K562 (cell line): ENCODE measurements around the gene CMTM4. TPM values are rescaled to one million over a fixed set of nuclear protein-coding genes. Genes with fewer than 3 reads are reported as not detected.
A peak's percentile ranks its signal among the peaks of the same experiment; 100 is the strongest.

Experiments used
- DMBX1 ChIP-seq: fragments of 250-450 bp; sonication (Bioruptor Pico); IDR thresholded peaks from 2 replicates; pipeline ENCODE4 v1.8.0; 2022; ENCODE audit warnings: inconsistent platforms, mild to moderate bottlenecking, moderate library complexity, borderline replicate concordance
- ELF4 ChIP-seq: fragments of 450-650 bp; formaldehyde crosslinking; IDR thresholded peaks from 2 replicates; pipeline ENCODE4 v1.4.0; 2022; ENCODE audit warnings: missing genetic modification characterization
- ETV5 ChIP-seq: sonication (generic); formaldehyde crosslinking; IDR thresholded peaks from 2 replicates; pipeline ENCODE4 v1.4.0; 2020; ENCODE audit warnings: low read depth, mild to moderate bottlenecking, missing genetic modification reagents
- GABPB1 ChIP-seq: sonication (generic); formaldehyde crosslinking; IDR thresholded peaks from 2 replicates; pipeline ENCODE4 v1.8.0; 2022; ENCODE audit warnings: mild to moderate bottlenecking, missing genetic modification reagents
- HBP1 ChIP-seq: fragments of 450-650 bp; formaldehyde crosslinking; IDR thresholded peaks from 2 replicates; pipeline ENCODE4 v1.4.0; 2022; ENCODE audit warnings: missing genetic modification characterization
- HEY1 ChIP-seq: fragments of 250-450 bp; sonication (Bioruptor Pico); IDR thresholded peaks from 2 replicates; pipeline ENCODE4 v1.5.0; 2020; ENCODE audit warnings: mild to moderate bottlenecking, moderate library complexity, borderline replicate concordance
- L3MBTL2 ChIP-seq: fragments of 450-650 bp; IDR thresholded peaks from 2 replicates; pipeline ENCODE4 v1.6.1; 2016; ENCODE audit warnings: mild to moderate bottlenecking, moderate library complexity
- MBD2 ChIP-seq: sonication (generic); IDR thresholded peaks from 2 replicates; pipeline ENCODE4 v1.6.1; 2016; ENCODE audit warnings: low read depth, borderline replicate concordance
- MED1 ChIP-seq: sonication (generic); formaldehyde crosslinking; IDR thresholded peaks from 2 replicates; pipeline ENCODE4 v1.8.1; 2023; ENCODE audit warnings: missing genetic modification reagents, borderline replicate concordance
- NEUROD1 ChIP-seq: fragments of 150-350 bp; IDR thresholded peaks from 2 replicates; pipeline ENCODE4 v1.6.1; 2014; ENCODE audit warnings: borderline replicate concordance, low read length, low read depth; ENCODE audit not compliant: partially characterized antibody
- NR2F6 ChIP-seq: fragments of 450-650 bp; formaldehyde crosslinking; IDR thresholded peaks from 2 replicates; pipeline ENCODE4 v1.4.0; 2020; ENCODE audit warnings: mild to moderate bottlenecking
- RBM39 ChIP-seq: fragments of 200-400 bp; formaldehyde crosslinking; optimal IDR thresholded peaks from 2 replicates; pipeline ENCODE3; 2018; ENCODE audit warnings: low read depth, low read length
- SMARCC2 ChIP-seq: fragments of 450-650 bp; IDR thresholded peaks from 2 replicates; pipeline ENCODE4 v1.6.1; 2017; ENCODE audit warnings: antibody characterized with exemption, moderate library complexity, mild to moderate bottlenecking, low read depth
- SMARCE1 ChIP-seq: fragments of 450-650 bp; IDR thresholded peaks from 2 replicates; pipeline ENCODE4 v1.7.1; 2016; ENCODE audit warnings: mild to moderate bottlenecking
- SP2 ChIP-seq: IDR thresholded peaks from 2 replicates; pipeline ENCODE4 v1.6.1; 2011; ENCODE audit warnings: mild to moderate bottlenecking, low read depth, low read length, moderate library complexity; ENCODE audit not compliant: poor library complexity, severe bottlenecking; ENCODE audit errors: extremely low read depth
- SRSF9 ChIP-seq: fragments of 200-400 bp; formaldehyde crosslinking; IDR thresholded peaks from 2 replicates; pipeline ENCODE4 v1.6.1; 2017; ENCODE audit warnings: low read depth, low read length, borderline replicate concordance
- ZNF165 ChIP-seq: fragments of 250-450 bp; sonication (Bioruptor Pico); IDR thresholded peaks from 2 replicates; pipeline ENCODE4 v1.4.0; 2020; ENCODE audit warnings: borderline replicate concordance
- ZNF583 ChIP-seq: fragments of 250-450 bp; sonication (Bioruptor Pico); IDR thresholded peaks from 2 replicates; pipeline ENCODE4 v1.4.0; 2020
- ZNF696 ChIP-seq: fragments of 250-450 bp; sonication (Bioruptor Pico); conservative IDR thresholded peaks from 2 replicates; pipeline ENCODE4 v1.4.0; 2020; ENCODE audit warnings: mild to moderate bottlenecking, moderate library complexity
- polyA plus RNA-seq, 8 experiments: library from polyadenylated mRNA; depleted of rRNA in 4 of 8; stranded (reverse) in 5 of 8; unstranded in 3 of 8; fragments of >200 nt; fragmentation: Nextera tagmentation in 2 of 8; fragmentation: Illumina TruSeq in 1 of 8; extraction: Ambion mirVana in 2 of 8; extraction: Trizol in 1 of 8; gene quantifications; 2 replicates each; pipeline versions ENCODE4 v1.2.1 to v1.2.3, GENCODE V29; 2011 to 2014; ENCODE audit warnings: inconsistent platforms in 1 of 8, missing spikeins in 1 of 8
- total RNA-seq, 7 experiments: library from RNA; depleted of rRNA in 6 of 7; stranded (reverse); fragments of >200 nt in 6 of 7; fragmentation: Illumina TruSeq in 2 of 7; extraction: Trizol in 2 of 7; gene quantifications; 2 replicates each; pipeline versions ENCODE4 v1.2.1 to v1.2.3, GENCODE V29; 2011 to 2021; ENCODE audit warnings: low replicate concordance in 1 of 7
- TF ChIP-seq, protein P1 (sequence below): fragments of 250-450 bp; sonication (Bioruptor Pico); IDR thresholded peaks from 2 replicates; pipeline ENCODE4 v1.5.0; 2021; ENCODE audit warnings: mild to moderate bottlenecking, borderline replicate concordance
- TF ChIP-seq, protein P2 (sequence below), 2 experiments: IDR thresholded peaks; 2 replicates each; pipeline ENCODE4 v1.6.1; 2011; ENCODE audit warnings: borderline replicate concordance in 1 of 2, control low read depth in 1 of 2, low read depth in 1 of 2, low read length in 1 of 2, mild to moderate bottlenecking in 1 of 2, mixed read lengths in 1 of 2, moderate library complexity in 1 of 2; ENCODE audit not compliant: insufficient read depth in 1 of 2, insufficient read length in 1 of 2, poor library complexity in 1 of 2, severe bottlenecking in 1 of 2; ENCODE audit errors: extremely low read depth in 1 of 2
- TF ChIP-seq, protein P3 (sequence below): fragments of 250-450 bp; sonication (Bioruptor Pico); IDR thresholded peaks from 2 replicates; pipeline ENCODE4 v1.8.0; 2022; ENCODE audit warnings: inconsistent platforms, mild to moderate bottlenecking, moderate library complexity, borderline replicate concordance

CMTM4 gene
- total and polyA plus RNA-seq, 9 of the 15 experiments (the other 6 are each of a cell fraction or from before 2014, with no cell fraction given), result 2.0 to 21.3 (median 12.5) TPM

- TF ChIP-seq SRSF9, result no peak
- TF ChIP-seq ZNF696 (CRISPR knock-in tag), result no peak
- peak; percentile 48 for TF ChIP-seq NEUROD1
- TF ChIP-seq, protein P1, sequence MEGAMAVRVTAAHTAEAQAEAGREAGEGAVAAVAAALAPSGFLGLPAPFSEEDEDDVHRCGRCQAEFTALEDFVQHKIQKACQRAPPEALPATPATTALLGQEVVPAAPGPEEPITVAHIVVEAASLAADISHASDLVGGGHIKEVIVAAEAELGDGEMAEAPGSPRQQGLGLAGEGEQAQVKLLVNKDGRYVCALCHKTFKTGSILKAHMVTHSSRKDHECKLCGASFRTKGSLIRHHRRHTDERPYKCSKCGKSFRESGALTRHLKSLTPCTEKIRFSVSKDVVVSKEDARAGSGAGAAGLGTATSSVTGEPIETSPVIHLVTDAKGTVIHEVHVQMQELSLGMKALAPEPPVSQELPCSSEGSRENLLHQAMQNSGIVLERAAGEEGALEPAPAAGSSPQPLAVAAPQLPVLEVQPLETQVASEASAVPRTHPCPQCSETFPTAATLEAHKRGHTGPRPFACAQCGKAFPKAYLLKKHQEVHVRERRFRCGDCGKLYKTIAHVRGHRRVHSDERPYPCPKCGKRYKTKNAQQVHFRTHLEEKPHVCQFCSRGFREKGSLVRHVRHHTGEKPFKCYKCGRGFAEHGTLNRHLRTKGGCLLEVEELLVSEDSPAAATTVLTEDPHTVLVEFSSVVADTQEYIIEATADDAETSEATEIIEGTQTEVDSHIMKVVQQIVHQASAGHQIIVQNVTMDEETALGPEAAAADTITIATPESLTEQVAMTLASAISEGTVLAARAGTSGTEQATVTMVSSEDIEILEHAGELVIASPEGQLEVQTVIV (CRISPR knock-in tag), result no peak
- TF ChIP-seq SP2, result no peak
- TF ChIP-seq HEY1, result no peak
- TF ChIP-seq, protein P2, sequence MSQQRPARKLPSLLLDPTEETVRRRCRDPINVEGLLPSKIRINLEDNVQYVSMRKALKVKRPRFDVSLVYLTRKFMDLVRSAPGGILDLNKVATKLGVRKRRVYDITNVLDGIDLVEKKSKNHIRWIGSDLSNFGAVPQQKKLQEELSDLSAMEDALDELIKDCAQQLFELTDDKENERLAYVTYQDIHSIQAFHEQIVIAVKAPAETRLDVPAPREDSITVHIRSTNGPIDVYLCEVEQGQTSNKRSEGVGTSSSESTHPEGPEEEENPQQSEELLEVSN (IDR thresholded peaks at IDR 0.05; ENCODE audit: borderline replicate concordance in 1 of 2, extremely low read depth in 1 of 2, insufficient read depth in 1 of 2, insufficient read length in 1 of 2, low read depth in 1 of 2, low read length in 1 of 2, poor library complexity in 1 of 2, severe bottlenecking in 1 of 2), result peak in 1 of 2 experiments; percentile 38
- no peak for TF ChIP-seq HBP1
- no peak for TF ChIP-seq MBD2
- TF ChIP-seq SMARCE1, result peak; percentile 78
- no peak for TF ChIP-seq GABPB1 (CRISPR knock-in tag)
- no peak for TF ChIP-seq ZNF583 (CRISPR knock-in tag)
- TF ChIP-seq, protein P3, sequence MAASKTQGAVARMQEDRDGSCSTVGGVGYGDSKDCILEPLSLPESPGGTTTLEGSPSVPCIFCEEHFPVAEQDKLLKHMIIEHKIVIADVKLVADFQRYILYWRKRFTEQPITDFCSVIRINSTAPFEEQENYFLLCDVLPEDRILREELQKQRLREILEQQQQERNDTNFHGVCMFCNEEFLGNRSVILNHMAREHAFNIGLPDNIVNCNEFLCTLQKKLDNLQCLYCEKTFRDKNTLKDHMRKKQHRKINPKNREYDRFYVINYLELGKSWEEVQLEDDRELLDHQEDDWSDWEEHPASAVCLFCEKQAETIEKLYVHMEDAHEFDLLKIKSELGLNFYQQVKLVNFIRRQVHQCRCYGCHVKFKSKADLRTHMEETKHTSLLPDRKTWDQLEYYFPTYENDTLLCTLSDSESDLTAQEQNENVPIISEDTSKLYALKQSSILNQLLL (CRISPR knock-in tag), result no peak
- peak; percentile 40; the same call in 1 of the 2 replicates for TF ChIP-seq L3MBTL2
- TF ChIP-seq ETV5, result 0 out of 2 replicates have a peak, but pooled peaks have one; percentile 38
- TF ChIP-seq NR2F6 (CRISPR knock-in tag), result no peak
- no peak for TF ChIP-seq MED1 (CRISPR knock-in tag)
- TF ChIP-seq RBM39, result no peak
- TF ChIP-seq ZNF165 (CRISPR knock-in tag), result no peak
- TF ChIP-seq DMBX1 (CRISPR knock-in tag), result 0 out of 2 replicates have a peak, but pooled peaks have one; percentile 14
- peak; percentile 45; the same call in 1 of the 2 replicates for TF ChIP-seq SMARCC2
- no peak for TF ChIP-seq ELF4 (CRISPR knock-in tag)
These were observed 35.9 kb downstream of the CMTM4 start (continued) for GRCh38 chr16:66660422-66661209.
